Astrocyte of the cerebellum (primary cell): Measurements from ENCODE around the gene RAE1.

Experiments
- DNase-seq: peaks from one replicate; pipeline ENCODE4 v3.0.0-alpha.2; 2011; ENCODE audit warnings: low read depth
- H3K4me3 ChIP-seq: 2 replicates; pipeline ENCODE4 v1.5.1; 2011; ENCODE audit warnings: mild to moderate bottlenecking, low read depth, low read length, moderate library complexity
- CTCF ChIP-seq: IDR thresholded peaks from 2 replicates; pipeline ENCODE4 v1.5.1; 2012; ENCODE audit warnings: low read length, low read depth, moderate library complexity, mild to moderate bottlenecking; ENCODE audit errors: missing control alignments
- in situ Hi-C: cut with HindIII; loops from 2 replicates; pipeline ENCODE4 v1.10.0; 2017; ENCODE audit warnings: low sequenced_read_pairs

The RAE1 gene

DNA sequence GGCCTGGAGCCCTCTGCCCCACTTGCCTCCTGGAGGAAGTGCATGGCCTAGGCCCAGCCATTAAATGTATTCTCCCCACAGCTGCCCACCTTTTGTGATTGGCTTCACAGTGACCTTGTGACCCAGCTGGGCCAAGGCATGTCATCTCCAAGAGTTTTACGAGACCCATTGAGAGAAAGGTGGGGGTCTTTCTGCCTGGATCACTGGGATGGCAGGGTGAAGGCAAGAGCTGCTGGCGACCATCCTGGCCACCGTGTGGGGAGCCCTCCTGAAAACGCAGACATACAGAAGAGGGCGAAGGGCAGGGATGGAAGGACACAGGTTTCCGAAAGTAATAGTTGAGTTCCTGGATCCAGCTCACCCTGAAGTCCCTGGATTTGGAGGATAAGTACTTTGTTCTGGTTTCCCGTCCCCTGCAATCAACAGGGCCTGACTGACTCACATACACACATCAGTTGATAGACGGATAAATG, 33.7 kb upstream of the RAE1 start:
- H3K4me3 ChIP-seq, result no peak overlapping the region
- no peak for DNase-seq
- in situ Hi-C loops, result no loop called here
- no peak for TF ChIP-seq CTCF

- DNase-seq, result no peak
- in situ Hi-C loops, result no loop called here
- H3K4me3 ChIP-seq, result no peak overlapping the region
- no peak for TF ChIP-seq CTCF
These were observed 33.2 kb upstream of the RAE1 start for GRCh38 chr20:57317789-57318371.

GRCh38 chr20:57319584-57319983, 31.5 kb upstream of the RAE1 start:
- in situ Hi-C loops, result no loop called here
- H3K4me3 ChIP-seq, result no peak overlapping the region
- no peak for DNase-seq
- TF ChIP-seq CTCF, result no peak

- in situ Hi-C loops, result no loop called here
- TF ChIP-seq CTCF, result no peak
- no peak for DNase-seq
- H3K4me3 ChIP-seq, result no peak overlapping the region
These were observed 30.7 kb upstream of the RAE1 start for GRCh38 chr20:57320358-57320757.

GRCh38 chr20:57321142-57321541, 29.9 kb upstream of the RAE1 start:
- TF ChIP-seq CTCF, result no peak
- no peak for DNase-seq
- in situ Hi-C loops, result no loop called here
- H3K4me3 ChIP-seq, result no peak overlapping the region

GRCh38 chr20:57322476-57322875, 28.6 kb upstream of the RAE1 start:
- no peak for DNase-seq
- H3K4me3 ChIP-seq, result no peak overlapping the region
- in situ Hi-C loops, result no loop called here
- no peak for TF ChIP-seq CTCF
